ENCODE results near the gene CCNY.

GRCh38 chr10:35579116-35579515 is 242.8 kb downstream of the CCNY start:
- no peak for TF ChIP-seq POLR2AphosphoS5 (IDR thresholded peaks at IDR 0.05; ENCODE audit: low read depth, low read length)
- no peak for TF ChIP-seq SIN3A (IDR thresholded peaks at IDR 0.05; ENCODE audit: borderline replicate concordance, insufficient read depth, low read length)
- TF ChIP-seq TAF1 (IDR thresholded peaks at IDR 0.05; ENCODE audit: borderline replicate concordance, insufficient read depth, low read length) = no peak
